ENCODE results near the gene STUB1.

GRCh38 chr16:704552-705380, 24.6 kb downstream of the STUB1 start:
- TF ChIP-seq, protein P1, sequence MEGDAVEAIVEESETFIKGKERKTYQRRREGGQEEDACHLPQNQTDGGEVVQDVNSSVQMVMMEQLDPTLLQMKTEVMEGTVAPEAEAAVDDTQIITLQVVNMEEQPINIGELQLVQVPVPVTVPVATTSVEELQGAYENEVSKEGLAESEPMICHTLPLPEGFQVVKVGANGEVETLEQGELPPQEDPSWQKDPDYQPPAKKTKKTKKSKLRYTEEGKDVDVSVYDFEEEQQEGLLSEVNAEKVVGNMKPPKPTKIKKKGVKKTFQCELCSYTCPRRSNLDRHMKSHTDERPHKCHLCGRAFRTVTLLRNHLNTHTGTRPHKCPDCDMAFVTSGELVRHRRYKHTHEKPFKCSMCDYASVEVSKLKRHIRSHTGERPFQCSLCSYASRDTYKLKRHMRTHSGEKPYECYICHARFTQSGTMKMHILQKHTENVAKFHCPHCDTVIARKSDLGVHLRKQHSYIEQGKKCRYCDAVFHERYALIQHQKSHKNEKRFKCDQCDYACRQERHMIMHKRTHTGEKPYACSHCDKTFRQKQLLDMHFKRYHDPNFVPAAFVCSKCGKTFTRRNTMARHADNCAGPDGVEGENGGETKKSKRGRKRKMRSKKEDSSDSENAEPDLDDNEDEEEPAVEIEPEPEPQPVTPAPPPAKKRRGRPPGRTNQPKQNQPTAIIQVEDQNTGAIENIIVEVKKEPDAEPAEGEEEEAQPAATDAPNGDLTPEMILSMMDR (IDR thresholded peaks at IDR 0.05 in 8 of 11, conservative IDR thresholded peaks at IDR 0.05 in 3 of 11), result no peak
- TF ChIP-seq POLR2A (IDR thresholded peaks at IDR 0.05) (no peak), POLR2AphosphoS5 (IDR thresholded peaks at IDR 0.05) (no peak)

All from spleen (tissue), 7 donors.